Astrocyte (in vitro differentiated cells and primary cell): ENCODE measurements around the gene NYNRIN.

Experiments used
- CTCF ChIP-seq: IDR thresholded peaks from 2 replicates; pipeline ENCODE4 v1.5.1; 2011; ENCODE audit warnings: low read depth, mild to moderate bottlenecking, inconsistent platforms, low read length, moderate library complexity; ENCODE audit not compliant: insufficient read depth
- EZH2 ChIP-seq: IDR thresholded peaks from 2 replicates; pipeline ENCODE4 v1.6.1; 2012; ENCODE audit warnings: mild to moderate bottlenecking, low read length, inconsistent platforms; ENCODE audit not compliant: insufficient read depth

GRCh38 chr14:24437736-24438067, 38.9 kb downstream of the NYNRIN start:
- no peak for TF ChIP-seq EZH2
- TF ChIP-seq CTCF = no peak
